ENCODE measurements around the gene MAP3K21. TPM values are rescaled to one million over a fixed set of nuclear protein-coding genes. Genes with fewer than 3 reads are reported as not detected.

The MAP3K21 gene
- total RNA-seq, 1 donor from 2014 or later = 5.4 TPM

- Mint-ChIP-seq H3K9me3 (no peaks in the 10 kb centered on the region), H3K4me3 (no peak overlapping the region), H3K27ac (no peak overlapping the region), H3K27me3 (ENCODE audit: insufficient read depth, low read depth) (no peaks in the 10 kb centered on the region), H3K36me3 (peaks cover 3% of the 10 kb centered on the region), H3K4me1 (no peaks in the 10 kb centered on the region)
- H3K79me2 ChIP-seq (ENCODE audit: low read depth) = no peaks in the 10 kb centered on the region
- H3K4me3 ChIP-seq = no peak overlapping the region
- H4K20me1 ChIP-seq (ENCODE audit: low read depth) = no peaks in the 10 kb centered on the region
- no peak for DNase-seq (ENCODE audit: low spot score)
- no peak for TF ChIP-seq EZH2phosphoT487 (IDR thresholded peaks at IDR 0.05)
- TF ChIP-seq, protein P1, sequence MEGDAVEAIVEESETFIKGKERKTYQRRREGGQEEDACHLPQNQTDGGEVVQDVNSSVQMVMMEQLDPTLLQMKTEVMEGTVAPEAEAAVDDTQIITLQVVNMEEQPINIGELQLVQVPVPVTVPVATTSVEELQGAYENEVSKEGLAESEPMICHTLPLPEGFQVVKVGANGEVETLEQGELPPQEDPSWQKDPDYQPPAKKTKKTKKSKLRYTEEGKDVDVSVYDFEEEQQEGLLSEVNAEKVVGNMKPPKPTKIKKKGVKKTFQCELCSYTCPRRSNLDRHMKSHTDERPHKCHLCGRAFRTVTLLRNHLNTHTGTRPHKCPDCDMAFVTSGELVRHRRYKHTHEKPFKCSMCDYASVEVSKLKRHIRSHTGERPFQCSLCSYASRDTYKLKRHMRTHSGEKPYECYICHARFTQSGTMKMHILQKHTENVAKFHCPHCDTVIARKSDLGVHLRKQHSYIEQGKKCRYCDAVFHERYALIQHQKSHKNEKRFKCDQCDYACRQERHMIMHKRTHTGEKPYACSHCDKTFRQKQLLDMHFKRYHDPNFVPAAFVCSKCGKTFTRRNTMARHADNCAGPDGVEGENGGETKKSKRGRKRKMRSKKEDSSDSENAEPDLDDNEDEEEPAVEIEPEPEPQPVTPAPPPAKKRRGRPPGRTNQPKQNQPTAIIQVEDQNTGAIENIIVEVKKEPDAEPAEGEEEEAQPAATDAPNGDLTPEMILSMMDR (IDR thresholded peaks at IDR 0.05) = no peak
- no peak for TF ChIP-seq EZH2 (IDR thresholded peaks at IDR 0.05)
- H3K9ac ChIP-seq = no peak overlapping the region
- no peaks in the 10 kb centered on the region for H3K4me1 ChIP-seq
- no peak overlapping the region for H3K4me2 ChIP-seq
- no peaks in the 10 kb centered on the region for H3K9me3 ChIP-seq (ENCODE audit: low read depth)
- H2AFZ ChIP-seq (replicated peaks) = no peak overlapping the region
- H3K27ac ChIP-seq = no peak overlapping the region
- H3K36me3 ChIP-seq = no peaks in the 10 kb centered on the region
- no peaks in the 10 kb centered on the region for H3K27me3 ChIP-seq
- H3F3A ChIP-seq (ENCODE audit: low read depth) = no peaks in the 10 kb centered on the region
These were observed 104.4 kb downstream of the MAP3K21 start for GRCh38 chr1:233431753-233432403.

DNA sequence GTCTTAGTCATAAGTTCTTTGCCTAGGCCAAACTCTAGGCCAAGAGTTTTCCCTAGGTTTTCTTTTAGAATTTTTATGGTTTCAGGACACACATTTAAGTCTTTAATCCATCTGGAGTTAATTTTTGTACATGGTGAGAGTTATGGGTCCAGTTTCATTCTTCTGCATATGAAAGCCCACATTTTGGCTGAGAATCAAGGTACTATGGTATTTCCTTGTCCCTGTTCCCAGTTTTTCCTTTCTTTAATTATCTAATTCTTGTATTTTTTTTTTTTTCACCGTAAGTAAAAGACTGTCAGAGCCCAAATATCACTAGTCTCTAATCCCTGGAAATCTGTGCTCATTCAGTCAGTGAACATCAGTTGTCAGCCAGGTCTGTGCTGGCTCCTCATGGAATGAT, 105.4 kb downstream of the MAP3K21 start:
- Histone ChIP-seq H2AFZ (replicated peaks) (no peak overlapping the region), H3K27me3 (no peaks in the 10 kb centered on the region), H4K20me1 (ENCODE audit: low read depth) (no peaks in the 10 kb centered on the region), H3K9me3 (ENCODE audit: low read depth) (no peaks in the 10 kb centered on the region), H3K4me1 (no peaks in the 10 kb centered on the region), H3K4me3 (no peak overlapping the region), H3K27ac (no peak overlapping the region), H3K9ac (no peak overlapping the region), H3K79me2 (ENCODE audit: low read depth) (no peaks in the 10 kb centered on the region), H3K36me3 (no peaks in the 10 kb centered on the region), H3K4me2 (no peak overlapping the region), H3F3A (ENCODE audit: low read depth) (no peaks in the 10 kb centered on the region)
- H3K27me3 Mint-ChIP-seq (ENCODE audit: insufficient read depth, low read depth) = no peaks in the 10 kb centered on the region
- DNase-seq (ENCODE audit: low spot score) = no peak
- H3K4me3 Mint-ChIP-seq = no peak overlapping the region
- TF ChIP-seq EZH2phosphoT487 (IDR thresholded peaks at IDR 0.05) = no peak
- TF ChIP-seq, protein P1 (IDR thresholded peaks at IDR 0.05) = no peak
- no peak for TF ChIP-seq EZH2 (IDR thresholded peaks at IDR 0.05)
- no peak overlapping the region for H3K27ac Mint-ChIP-seq
- H3K36me3 Mint-ChIP-seq = peaks cover 3% of the 10 kb centered on the region
- no peaks in the 10 kb centered on the region for H3K9me3 Mint-ChIP-seq
- H3K4me1 Mint-ChIP-seq = no peaks in the 10 kb centered on the region

GRCh38 chr1:233433436-233434210, 106.1 kb downstream of the MAP3K21 start:
- H3K36me3 Mint-ChIP-seq = peaks cover 3% of the 10 kb centered on the region
- Histone ChIP-seq H3K36me3 (no peaks in the 10 kb centered on the region), H3K4me2 (no peak overlapping the region), H2AFZ (replicated peaks) (no peak overlapping the region), H3K27ac (no peak overlapping the region), H3K9me3 (ENCODE audit: low read depth) (no peaks in the 10 kb centered on the region), H3K4me3 (no peak overlapping the region), H3K4me1 (no peaks in the 10 kb centered on the region), H3K27me3 (no peaks in the 10 kb centered on the region), H3K79me2 (ENCODE audit: low read depth) (no peaks in the 10 kb centered on the region), H4K20me1 (ENCODE audit: low read depth) (no peaks in the 10 kb centered on the region), H3F3A (ENCODE audit: low read depth) (no peaks in the 10 kb centered on the region), H3K9ac (no peak overlapping the region)
- no peaks in the 10 kb centered on the region for H3K27me3 Mint-ChIP-seq (ENCODE audit: insufficient read depth, low read depth)
- DNase-seq (ENCODE audit: low spot score) = no peak
- H3K4me1 Mint-ChIP-seq = no peaks in the 10 kb centered on the region
- H3K27ac Mint-ChIP-seq = no peak overlapping the region
- no peak for TF ChIP-seq EZH2 (IDR thresholded peaks at IDR 0.05)
- TF ChIP-seq, protein P1 (IDR thresholded peaks at IDR 0.05) = no peak
- no peak for TF ChIP-seq EZH2phosphoT487 (IDR thresholded peaks at IDR 0.05)
- H3K4me3 Mint-ChIP-seq = no peak overlapping the region
- no peaks in the 10 kb centered on the region for H3K9me3 Mint-ChIP-seq

Other genes with a start within 250 kb of the MAP3K21 start
- gene PCNX2, start 32.0 kb upstream of the MAP3K21 start, total RNA-seq (ENCODE audit: low replicate concordance) = 26.2 and 30.8 TPM in 2 replicates